ENCODE results near the gene APOBEC3A. TPM values are rescaled to one million over a fixed set of nuclear protein-coding genes. Genes with fewer than 3 reads are reported as not detected.

The APOBEC3A gene
- polyA plus RNA-seq, 1 experiment: not detected

- no peak for TF ChIP-seq CTCF (IDR thresholded peaks at IDR 0.05; ENCODE audit: insufficient read depth, low read depth, low read length)
- ChIA-PET POLR2A (no interaction called here), CTCF (no interaction called here)
- no peak for DNase-seq (ENCODE audit: low read depth)
- no peaks in the 10 kb centered on the region for H3K36me3 ChIP-seq (ENCODE audit: control insufficient read depth, insufficient read depth, low read length)
- H3K27me3 ChIP-seq (ENCODE audit: control insufficient read depth, insufficient read depth, low read length): peaks cover 17% of the 10 kb centered on the region
- H3K4me3 ChIP-seq (ENCODE audit: low read depth, low read length): no peak overlapping the region
Measured at GRCh38 chr22:38953577-38954413, 3.6 kb upstream of the APOBEC3A start.

- no peak for DNase-seq (ENCODE audit: low read depth)
- Histone ChIP-seq H3K4me3 (ENCODE audit: low read depth, low read length) (no peak overlapping the region), H3K36me3 (ENCODE audit: control insufficient read depth, insufficient read depth, low read length) (no peaks in the 10 kb centered on the region), H3K27me3 (ENCODE audit: control insufficient read depth, insufficient read depth, low read length) (peaks cover 17% of the 10 kb centered on the region)
- CTCF ChIA-PET: no interaction called here
- POLR2A ChIA-PET: no interaction called here
- no peak for TF ChIP-seq CTCF (IDR thresholded peaks at IDR 0.05; ENCODE audit: insufficient read depth, low read depth, low read length)
Measured at GRCh38 chr22:38954414-38955043, 2.9 kb upstream of the APOBEC3A start.

- CTCF ChIA-PET: no interaction called here
Measured at GRCh38 chr22:38955250-38955905, 2.0 kb upstream of the APOBEC3A start.

GRCh38 chr22:38955926-38956325, 1.5 kb upstream of the APOBEC3A start:
- ChIA-PET POLR2A (no interaction called here), CTCF (no interaction called here)
- Histone ChIP-seq H3K27me3 (ENCODE audit: control insufficient read depth, insufficient read depth, low read length) (peaks cover 15% of the 10 kb centered on the region), H3K4me3 (ENCODE audit: low read depth, low read length) (no peak overlapping the region), H3K36me3 (ENCODE audit: control insufficient read depth, insufficient read depth, low read length) (no peaks in the 10 kb centered on the region)
- TF ChIP-seq CTCF (IDR thresholded peaks at IDR 0.05; ENCODE audit: insufficient read depth, low read depth, low read length): no peak
- no peak for DNase-seq (ENCODE audit: low read depth)

More at GRCh38 chr22:38955250-38955905, 2.0 kb upstream of the APOBEC3A start:
- Histone ChIP-seq H3K4me3 (ENCODE audit: low read depth, low read length) (no peak overlapping the region), H3K27me3 (ENCODE audit: control insufficient read depth, insufficient read depth, low read length) (peaks cover 17% of the 10 kb centered on the region), H3K36me3 (ENCODE audit: control insufficient read depth, insufficient read depth, low read length) (no peaks in the 10 kb centered on the region)
- TF ChIP-seq CTCF (IDR thresholded peaks at IDR 0.05; ENCODE audit: insufficient read depth, low read depth, low read length): no peak
- POLR2A ChIA-PET: no interaction called here
- DNase-seq (ENCODE audit: low read depth): no peak

DNA sequence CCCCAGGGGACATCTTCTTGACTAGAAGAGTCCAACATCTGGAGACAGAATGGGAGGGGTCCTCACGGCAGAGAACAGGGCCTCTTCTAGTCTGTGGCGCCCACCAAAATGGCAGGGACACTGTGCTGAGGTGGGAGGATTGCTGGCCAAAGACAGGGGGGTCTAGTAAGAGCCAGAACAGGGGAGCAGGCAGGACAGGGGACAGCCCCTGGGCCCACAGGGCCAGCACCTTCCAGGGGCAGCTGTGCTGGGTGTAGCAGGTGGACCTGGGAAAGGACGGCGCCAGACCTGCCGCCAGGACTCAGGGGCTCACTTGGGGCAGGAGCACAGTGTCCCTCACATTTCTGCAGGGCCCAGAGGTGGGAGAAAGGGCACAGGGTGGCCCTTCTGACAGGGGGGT, 858 bp upstream of the APOBEC3A start:
- peaks cover 15% of the 10 kb centered on the region for H3K27me3 ChIP-seq (ENCODE audit: control insufficient read depth, insufficient read depth, low read length)
- CTCF ChIA-PET: no interaction called here

More for the DNA sequence above, 858 bp upstream of the APOBEC3A start:
- Histone ChIP-seq H3K4me3 (ENCODE audit: low read depth, low read length) (no peak overlapping the region), H3K36me3 (ENCODE audit: control insufficient read depth, insufficient read depth, low read length) (no peaks in the 10 kb centered on the region)
- POLR2A ChIA-PET: no interaction called here
- DNase-seq (ENCODE audit: low read depth): no peak
- TF ChIP-seq CTCF (IDR thresholded peaks at IDR 0.05; ENCODE audit: insufficient read depth, low read depth, low read length): no peak

Data from BJ (cell line).